ENCODE measurements around the gene SLC2A6.
"Not testable (repeated sequence)": the region's sequence is repeated elsewhere in the genome, so short reads cannot be mapped to it uniquely, and the experiment has no call there.

Gene SLC2A6

DNA sequence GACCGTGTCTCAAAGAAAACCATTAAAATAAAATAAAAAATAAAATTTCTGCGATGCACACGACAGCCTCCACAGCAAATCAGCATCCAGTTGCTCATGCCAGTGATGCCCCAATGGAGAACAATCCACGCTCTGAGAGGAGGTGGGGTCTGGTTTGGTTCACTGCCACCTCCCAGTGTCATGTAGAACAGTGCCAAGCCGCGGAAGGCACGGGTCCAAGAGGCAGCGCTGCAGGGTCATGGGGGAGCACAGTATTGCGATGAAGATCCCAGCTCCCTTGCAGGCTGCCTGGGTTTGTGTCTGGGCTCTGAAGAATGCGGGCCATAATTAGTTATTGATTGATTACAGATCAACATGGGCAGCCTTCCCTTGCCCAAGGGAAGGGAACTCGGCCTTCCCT is 25.2 kb downstream of the SLC2A6 start:
- Histone ChIP-seq H3K9ac (ENCODE audit: low read length) (no peak overlapping the region), H3K4me2 (ENCODE audit: low read length) (no peak overlapping the region), H3K4me3 (ENCODE audit: low read depth, low read length, poor library complexity, severe bottlenecking) (no peak overlapping the region), H3K27me3 (ENCODE audit: insufficient read depth, low read length) (peaks cover 11% of the 10 kb centered on the region), H3K9me2 (ENCODE audit: low read depth, low read length) (no peaks in the 10 kb centered on the region), H3K79me2 (ENCODE audit: insufficient read depth, low read length) (no peaks in the 10 kb centered on the region), H3K4me1 (ENCODE audit: insufficient read depth, low read length, severe bottlenecking) (no peaks in the 10 kb centered on the region), H3K36me3 (ENCODE audit: insufficient read depth, low read length) (no peaks in the 10 kb centered on the region), H2AFZ (ENCODE audit: low read length) (no peak overlapping the region), H3K9me3 (ENCODE audit: low read length) (no peaks in the 10 kb centered on the region), H4K20me1 (ENCODE audit: insufficient read depth, low read length) (no peaks in the 10 kb centered on the region), H3F3A (ENCODE audit: insufficient read depth, low read length) (no peaks in the 10 kb centered on the region), H3K27ac (ENCODE audit: low read depth, low read length, poor library complexity, severe bottlenecking) (no peak overlapping the region)
- no peak for TF ChIP-seq EZH2 (IDR thresholded peaks at IDR 0.05; ENCODE audit: borderline replicate concordance, low read length)
- TF ChIP-seq, protein P1, sequence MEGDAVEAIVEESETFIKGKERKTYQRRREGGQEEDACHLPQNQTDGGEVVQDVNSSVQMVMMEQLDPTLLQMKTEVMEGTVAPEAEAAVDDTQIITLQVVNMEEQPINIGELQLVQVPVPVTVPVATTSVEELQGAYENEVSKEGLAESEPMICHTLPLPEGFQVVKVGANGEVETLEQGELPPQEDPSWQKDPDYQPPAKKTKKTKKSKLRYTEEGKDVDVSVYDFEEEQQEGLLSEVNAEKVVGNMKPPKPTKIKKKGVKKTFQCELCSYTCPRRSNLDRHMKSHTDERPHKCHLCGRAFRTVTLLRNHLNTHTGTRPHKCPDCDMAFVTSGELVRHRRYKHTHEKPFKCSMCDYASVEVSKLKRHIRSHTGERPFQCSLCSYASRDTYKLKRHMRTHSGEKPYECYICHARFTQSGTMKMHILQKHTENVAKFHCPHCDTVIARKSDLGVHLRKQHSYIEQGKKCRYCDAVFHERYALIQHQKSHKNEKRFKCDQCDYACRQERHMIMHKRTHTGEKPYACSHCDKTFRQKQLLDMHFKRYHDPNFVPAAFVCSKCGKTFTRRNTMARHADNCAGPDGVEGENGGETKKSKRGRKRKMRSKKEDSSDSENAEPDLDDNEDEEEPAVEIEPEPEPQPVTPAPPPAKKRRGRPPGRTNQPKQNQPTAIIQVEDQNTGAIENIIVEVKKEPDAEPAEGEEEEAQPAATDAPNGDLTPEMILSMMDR (IDR thresholded peaks at IDR 0.05; ENCODE audit: low read length), result no peak

DNA sequence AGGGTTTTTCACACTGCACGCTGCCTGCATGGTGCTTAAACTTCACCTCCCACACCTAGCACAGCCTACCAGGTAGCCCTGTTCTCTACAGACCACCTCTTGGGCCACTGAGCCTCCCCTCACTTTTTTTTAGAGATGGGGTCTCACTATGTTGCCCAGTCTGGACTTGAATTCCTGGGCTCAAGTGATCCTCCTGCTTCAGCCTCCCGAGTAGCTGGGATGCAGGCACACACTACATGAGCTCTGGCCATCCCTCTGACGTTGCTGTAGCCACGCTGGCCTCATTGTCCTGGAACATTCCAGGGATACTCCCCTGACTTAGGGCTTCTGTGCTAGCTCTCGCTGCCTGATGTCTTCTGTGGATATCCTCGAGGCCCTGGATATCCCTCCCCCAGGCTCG is 26.3 kb downstream of the SLC2A6 start:
- Histone ChIP-seq H3K36me3 (ENCODE audit: insufficient read depth, low read length) (no peaks in the 10 kb centered on the region), H3K4me1 (ENCODE audit: insufficient read depth, low read length, severe bottlenecking) (no peaks in the 10 kb centered on the region), H3F3A (ENCODE audit: insufficient read depth, low read length) (no peaks in the 10 kb centered on the region), H3K27me3 (ENCODE audit: insufficient read depth, low read length) (peaks cover 11% of the 10 kb centered on the region), H3K9me3 (ENCODE audit: low read length) (no peaks in the 10 kb centered on the region), H3K4me3 (ENCODE audit: low read depth, low read length, poor library complexity, severe bottlenecking) (no peak overlapping the region), H3K9me2 (ENCODE audit: low read depth, low read length) (no peaks in the 10 kb centered on the region), H2AFZ (ENCODE audit: low read length) (no peak overlapping the region), H3K79me2 (ENCODE audit: insufficient read depth, low read length) (no peaks in the 10 kb centered on the region), H3K4me2 (ENCODE audit: low read length) (no peak overlapping the region), H3K27ac (ENCODE audit: low read depth, low read length, poor library complexity, severe bottlenecking) (no peak overlapping the region), H3K9ac (ENCODE audit: low read length) (no peak overlapping the region), H4K20me1 (ENCODE audit: insufficient read depth, low read length) (no peaks in the 10 kb centered on the region)
- no peak for TF ChIP-seq EZH2 (IDR thresholded peaks at IDR 0.05; ENCODE audit: borderline replicate concordance, low read length)
- TF ChIP-seq, protein P1 (IDR thresholded peaks at IDR 0.05; ENCODE audit: low read length), result no peak

DNA sequence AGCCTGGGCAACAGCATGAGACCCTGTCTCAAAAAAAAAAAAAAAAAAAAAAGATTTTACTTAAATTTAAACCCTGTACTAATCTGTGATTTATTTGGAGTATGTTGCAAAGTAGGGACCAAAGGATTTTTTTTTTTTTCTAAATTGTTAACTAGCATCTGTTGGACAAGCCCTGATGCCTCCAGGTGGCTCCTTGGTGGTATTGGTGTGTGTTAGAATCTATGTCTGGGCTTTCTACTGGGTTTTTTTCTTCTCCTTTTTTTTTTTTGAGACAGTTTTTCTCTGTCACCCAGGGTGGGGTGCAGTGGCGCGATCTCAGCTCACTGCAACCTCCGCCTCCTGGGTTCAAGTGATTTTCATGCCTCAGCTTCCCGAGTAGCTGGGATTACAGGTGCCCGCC is 27.0 kb downstream of the SLC2A6 start:
- not testable (repeated sequence) for H3F3A ChIP-seq (ENCODE audit: insufficient read depth, low read length); H3K27ac ChIP-seq (ENCODE audit: low read depth, low read length, poor library complexity, severe bottlenecking); H3K79me2 ChIP-seq (ENCODE audit: insufficient read depth, low read length); H3K9ac ChIP-seq (ENCODE audit: low read length); H3K4me3 ChIP-seq (ENCODE audit: low read depth, low read length, poor library complexity, severe bottlenecking); H3K36me3 ChIP-seq (ENCODE audit: insufficient read depth, low read length); H2AFZ ChIP-seq (ENCODE audit: low read length); H3K4me2 ChIP-seq (ENCODE audit: low read length); H4K20me1 ChIP-seq (ENCODE audit: insufficient read depth, low read length); H3K9me3 ChIP-seq (ENCODE audit: low read length); H3K9me2 ChIP-seq (ENCODE audit: low read depth, low read length); H3K4me1 ChIP-seq (ENCODE audit: insufficient read depth, low read length, severe bottlenecking)
- peaks cover 11% of the 10 kb centered on the region for H3K27me3 ChIP-seq (ENCODE audit: insufficient read depth, low read length)

DNA sequence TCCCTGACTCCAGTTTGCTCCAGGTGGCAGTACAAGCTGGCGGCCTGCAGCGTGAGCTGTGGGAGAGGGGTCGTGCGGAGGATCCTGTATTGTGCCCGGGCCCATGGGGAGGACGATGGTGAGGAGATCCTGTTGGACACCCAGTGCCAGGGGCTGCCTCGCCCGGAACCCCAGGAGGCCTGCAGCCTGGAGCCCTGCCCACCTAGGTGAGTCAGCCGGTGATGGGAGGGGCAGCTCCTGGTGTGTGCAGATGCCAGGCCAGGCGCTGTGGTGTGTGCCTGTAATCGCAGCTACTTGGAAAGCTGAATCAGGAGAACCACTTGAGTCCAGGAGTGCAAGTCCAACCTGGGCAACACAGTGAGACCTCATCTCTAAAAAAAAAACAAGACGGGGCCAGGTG is 29.1 kb downstream of the SLC2A6 start:
- H3K36me3 ChIP-seq (ENCODE audit: insufficient read depth, low read length), result no peaks in the 10 kb centered on the region
- H3K9me3 ChIP-seq (ENCODE audit: low read length), result no peaks in the 10 kb centered on the region
- H2AFZ ChIP-seq (ENCODE audit: low read length), result no peak overlapping the region
- no peak overlapping the region for H3K4me3 ChIP-seq (ENCODE audit: low read depth, low read length, poor library complexity, severe bottlenecking)
- H3K9me2 ChIP-seq (ENCODE audit: low read depth, low read length), result no peaks in the 10 kb centered on the region
- peaks cover 8% of the 10 kb centered on the region for H3K27me3 ChIP-seq (ENCODE audit: insufficient read depth, low read length)
- no peak overlapping the region for H3K9ac ChIP-seq (ENCODE audit: low read length)
- H3K4me1 ChIP-seq (ENCODE audit: insufficient read depth, low read length, severe bottlenecking), result no peaks in the 10 kb centered on the region
- H3K4me2 ChIP-seq (ENCODE audit: low read length), result no peak overlapping the region
- no peak overlapping the region for H3K27ac ChIP-seq (ENCODE audit: low read depth, low read length, poor library complexity, severe bottlenecking)
- H3F3A ChIP-seq (ENCODE audit: insufficient read depth, low read length), result no peaks in the 10 kb centered on the region
- no peaks in the 10 kb centered on the region for H4K20me1 ChIP-seq (ENCODE audit: insufficient read depth, low read length)
- no peak for TF ChIP-seq EZH2 (IDR thresholded peaks at IDR 0.05; ENCODE audit: borderline replicate concordance, low read length)
- TF ChIP-seq, protein P1 (IDR thresholded peaks at IDR 0.05; ENCODE audit: low read length), result no peak
- H3K79me2 ChIP-seq (ENCODE audit: insufficient read depth, low read length), result no peaks in the 10 kb centered on the region

Data from OCI-LY1 (cell line).